NCI-H748 (cell line): ENCODE measurements around the gene CKS1B.
A peak's percentile ranks its signal among the peaks of the same experiment; 100 is the strongest.
"Not testable (repeated sequence)": the region's sequence is repeated elsewhere in the genome, so short reads cannot be mapped to it uniquely, and the experiment has no call there.

Experiments
- DNase-seq: peaks from one replicate; lab custom pipeline; 2025; ENCODE audit not compliant: unreplicated experiment; lab: John Stamatoyannopoulos, UW

The CKS1B gene

GRCh38 chr1:154983776-154984466 is 9.4 kb downstream of the CKS1B start:
- DNase-seq, result peak; percentile 35

GRCh38 chr1:154986736-154987135 is 12.3 kb downstream of the CKS1B start:
- DNase-seq, result not testable (repeated sequence)

- no peak for DNase-seq
These were observed 12.8 kb downstream of the CKS1B start for GRCh38 chr1:154987326-154987725.

- DNase-seq, result no peak
These were observed 13.8 kb downstream of the CKS1B start for GRCh38 chr1:154988058-154988954.

GRCh38 chr1:154989195-154989860 is 14.8 kb downstream of the CKS1B start:
- DNase-seq, result no peak

- DNase-seq, result no peak
These were observed 15.8 kb downstream of the CKS1B start for GRCh38 chr1:154990276-154990675.

GRCh38 chr1:154992721-154993571 is 18.5 kb downstream of the CKS1B start:
- DNase-seq, result peak; percentile 9

- no peak for DNase-seq
These were observed 19.2 kb downstream of the CKS1B start, which contains the start of gene LENEP for GRCh38 chr1:154993572-154994268. LENEP (plus strand) TSS chr1:154993586; CDS start chr1:154993608, 22 bp downstream.

GRCh38 chr1:154994269-154994587 is 19.7 kb downstream of the CKS1B start:
- no peak for DNase-seq

GRCh38 chr1:154994591-154994990 is 20.1 kb downstream of the CKS1B start:
- DNase-seq, result no peak

GRCh38 chr1:154995301-154995983 is 21.0 kb downstream of the CKS1B start:
- peak; percentile 19 for DNase-seq

GRCh38 chr1:154996966-154997701 is 22.7 kb downstream of the CKS1B start:
- no peak for DNase-seq

- DNase-seq, result no peak
These were observed 23.8 kb downstream of the CKS1B start for GRCh38 chr1:154998201-154998780.

GRCh38 chr1:154998818-154999570 is 24.5 kb downstream of the CKS1B start:
- peak; percentile 61 for DNase-seq

GRCh38 chr1:154999571-155000410 is 25.3 kb downstream of the CKS1B start:
- peak; percentile 35 for DNase-seq

GRCh38 chr1:155000411-155000725 is 25.9 kb downstream of the CKS1B start:
- DNase-seq, result peak; percentile 29
